Ovary (tissue), 3 donors: ENCODE data around the gene OSBPL2.

Source experiments
- CTCF ChIP-seq, 3 donors: fragments of 450-650 bp in 2 of 3; fragments of 200-600 bp in 1 of 3; IDR thresholded peaks; one replicate each; pipeline versions ENCODE4 v1.5.1 to v1.8.0; 2016 to 2022; ENCODE audit warnings: antibody characterized with exemption in 3 of 3, mild to moderate bottlenecking in 1 of 3
- POLR2A ChIP-seq: fragments of 450-650 bp; IDR thresholded peaks from one replicate; pipeline ENCODE4 v1.6.1; 2017; ENCODE audit warnings: antibody characterized with exemption, mild to moderate bottlenecking, moderate library complexity
- donor health status: DM: no; HTN: no; CAD: no.

GRCh38 chr20:62195075-62195405 lies 43.3 kb upstream of the OSBPL2 start:
- no peak for TF ChIP-seq CTCF (IDR thresholded peaks at IDR 0.05)
- TF ChIP-seq POLR2A = no peak
